ENCODE results near the gene PLVAP.

Gene PLVAP

DNA sequence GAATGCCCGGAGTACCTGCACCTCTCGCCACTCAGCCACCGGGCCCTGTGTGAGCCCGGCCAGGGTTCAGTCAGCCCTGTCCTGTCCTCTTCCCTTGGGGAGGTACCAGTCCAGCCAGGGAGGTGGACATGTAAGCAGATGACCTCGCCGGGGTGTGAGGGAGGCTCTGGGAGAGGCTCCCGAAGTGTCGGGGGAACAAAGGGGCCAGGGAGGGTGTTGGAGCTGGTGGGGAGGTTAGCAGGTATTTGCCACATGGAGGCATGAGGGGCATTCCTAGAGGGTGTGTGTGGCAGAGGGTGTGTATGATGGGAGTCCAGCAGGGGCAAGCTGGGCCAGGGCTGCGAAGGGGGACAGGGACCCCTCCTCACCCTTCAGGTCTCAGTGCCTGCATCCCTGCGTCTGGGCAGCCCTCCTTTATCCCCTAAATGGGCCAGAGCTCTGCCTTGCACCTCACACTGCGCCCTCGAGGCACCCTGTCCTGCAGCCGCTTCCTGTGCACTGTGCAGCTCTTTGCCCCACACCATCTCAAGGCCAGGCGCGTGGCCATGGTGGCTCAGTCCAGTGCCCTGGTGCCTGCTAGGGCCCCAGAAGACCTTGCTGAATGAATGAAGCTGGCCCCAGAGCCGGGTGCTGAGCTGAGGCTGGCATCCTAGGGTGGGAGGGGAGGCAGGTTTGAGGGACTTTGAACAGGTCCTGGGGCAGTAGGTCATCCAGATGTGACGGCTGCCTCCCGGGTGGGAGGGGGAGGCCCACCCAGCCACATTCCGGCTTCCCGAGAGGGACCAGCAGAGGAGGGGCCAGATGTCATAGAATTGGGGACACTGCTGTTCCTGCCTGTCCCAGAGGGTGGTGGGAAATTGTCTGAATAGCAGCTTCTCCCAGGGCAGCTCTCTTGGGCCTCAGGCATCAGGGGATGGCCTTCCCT lies 64.7 kb downstream of the PLVAP start:
- H3K4me3 ChIP-seq (replicated peaks in 1 of 2; ENCODE audit: low read depth in 2 of 2, low read length in 2 of 2) = peak overlapping the region in 1 of 2 donors; percentile 8
- DNase-seq (ENCODE audit: low read depth in 2 of 2) = no peak
- TF ChIP-seq, protein P1, sequence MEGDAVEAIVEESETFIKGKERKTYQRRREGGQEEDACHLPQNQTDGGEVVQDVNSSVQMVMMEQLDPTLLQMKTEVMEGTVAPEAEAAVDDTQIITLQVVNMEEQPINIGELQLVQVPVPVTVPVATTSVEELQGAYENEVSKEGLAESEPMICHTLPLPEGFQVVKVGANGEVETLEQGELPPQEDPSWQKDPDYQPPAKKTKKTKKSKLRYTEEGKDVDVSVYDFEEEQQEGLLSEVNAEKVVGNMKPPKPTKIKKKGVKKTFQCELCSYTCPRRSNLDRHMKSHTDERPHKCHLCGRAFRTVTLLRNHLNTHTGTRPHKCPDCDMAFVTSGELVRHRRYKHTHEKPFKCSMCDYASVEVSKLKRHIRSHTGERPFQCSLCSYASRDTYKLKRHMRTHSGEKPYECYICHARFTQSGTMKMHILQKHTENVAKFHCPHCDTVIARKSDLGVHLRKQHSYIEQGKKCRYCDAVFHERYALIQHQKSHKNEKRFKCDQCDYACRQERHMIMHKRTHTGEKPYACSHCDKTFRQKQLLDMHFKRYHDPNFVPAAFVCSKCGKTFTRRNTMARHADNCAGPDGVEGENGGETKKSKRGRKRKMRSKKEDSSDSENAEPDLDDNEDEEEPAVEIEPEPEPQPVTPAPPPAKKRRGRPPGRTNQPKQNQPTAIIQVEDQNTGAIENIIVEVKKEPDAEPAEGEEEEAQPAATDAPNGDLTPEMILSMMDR (IDR thresholded peaks at IDR 0.05; ENCODE audit: low read depth, low read length) = no peak

DNA sequence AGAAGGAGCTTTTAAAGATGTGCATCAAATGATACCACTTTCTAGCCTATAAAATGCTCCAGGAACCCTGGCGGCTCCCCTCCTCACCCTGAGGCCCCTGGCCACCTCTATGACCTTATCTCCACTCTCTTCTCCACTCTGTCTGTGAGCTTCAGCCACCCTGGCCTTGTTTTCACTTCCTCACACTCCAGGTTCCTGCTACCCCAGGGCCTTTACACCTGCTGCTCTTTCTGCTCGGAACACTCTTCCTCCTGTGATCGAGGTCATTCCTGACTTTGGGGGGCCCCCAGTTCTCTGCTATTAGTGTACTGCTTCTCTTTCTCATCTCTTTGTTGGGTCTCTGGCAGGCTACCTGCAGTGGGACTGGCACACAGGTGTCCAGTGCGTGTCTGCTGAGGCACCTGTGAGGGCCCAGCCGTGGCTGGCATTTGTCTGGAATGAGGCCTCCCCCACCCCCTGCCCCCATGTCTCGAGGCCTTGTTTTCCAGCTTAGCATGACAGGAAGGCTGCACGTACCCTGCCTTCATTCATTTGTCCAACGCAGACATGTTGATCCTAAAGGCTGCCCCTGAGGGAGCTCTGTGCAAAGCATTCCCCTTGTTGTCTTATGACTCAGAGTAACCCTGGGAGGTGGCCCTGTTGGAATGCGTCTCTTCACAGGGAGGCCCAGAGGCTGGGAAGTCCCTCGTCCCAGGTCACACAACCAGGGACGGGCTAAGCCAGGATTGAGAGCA lies 65.5 kb downstream of the PLVAP start:
- peak overlapping the region in 1 of 2 donors; percentile 8 for H3K4me3 ChIP-seq (replicated peaks in 1 of 2; ENCODE audit: low read depth in 2 of 2, low read length in 2 of 2)
- DNase-seq (ENCODE audit: low read depth in 2 of 2) = peak in 1 of 2 donors; percentile 91
- TF ChIP-seq, protein P1 (IDR thresholded peaks at IDR 0.05; ENCODE audit: low read depth, low read length) = no peak

DNA sequence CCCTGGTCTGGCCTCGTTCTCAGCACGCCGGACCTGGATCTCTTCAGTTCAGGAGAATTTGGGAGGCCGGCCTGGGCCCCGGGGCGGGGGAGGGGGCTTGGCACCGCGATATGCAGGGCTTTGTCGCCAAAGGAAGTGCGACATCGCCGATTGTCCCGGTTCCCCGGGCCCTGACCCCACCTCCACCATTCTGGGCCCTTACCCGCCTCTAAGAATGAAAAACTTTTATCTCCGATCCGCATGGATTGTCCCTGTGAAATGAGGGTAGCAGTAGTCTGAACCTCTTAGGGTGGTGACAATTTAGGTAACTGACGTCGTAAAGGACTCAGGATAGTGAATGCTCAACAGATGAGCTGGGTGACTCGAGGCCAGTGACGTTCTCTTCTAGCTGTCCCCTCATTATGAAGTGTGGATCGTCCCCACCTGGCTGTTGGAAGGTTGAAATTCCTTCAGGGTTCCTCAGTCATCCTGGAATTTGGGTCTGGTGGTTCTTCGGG lies 67.1 kb downstream of the PLVAP start:
- TF ChIP-seq, protein P1 (IDR thresholded peaks at IDR 0.05; ENCODE audit: low read depth, low read length) = no peak
- H3K4me3 ChIP-seq (replicated peaks in 1 of 2; ENCODE audit: low read depth in 2 of 2, low read length in 2 of 2) = peak overlapping the region; percentile 95 to 97
- DNase-seq (ENCODE audit: low read depth in 2 of 2) = no peak

DNA sequence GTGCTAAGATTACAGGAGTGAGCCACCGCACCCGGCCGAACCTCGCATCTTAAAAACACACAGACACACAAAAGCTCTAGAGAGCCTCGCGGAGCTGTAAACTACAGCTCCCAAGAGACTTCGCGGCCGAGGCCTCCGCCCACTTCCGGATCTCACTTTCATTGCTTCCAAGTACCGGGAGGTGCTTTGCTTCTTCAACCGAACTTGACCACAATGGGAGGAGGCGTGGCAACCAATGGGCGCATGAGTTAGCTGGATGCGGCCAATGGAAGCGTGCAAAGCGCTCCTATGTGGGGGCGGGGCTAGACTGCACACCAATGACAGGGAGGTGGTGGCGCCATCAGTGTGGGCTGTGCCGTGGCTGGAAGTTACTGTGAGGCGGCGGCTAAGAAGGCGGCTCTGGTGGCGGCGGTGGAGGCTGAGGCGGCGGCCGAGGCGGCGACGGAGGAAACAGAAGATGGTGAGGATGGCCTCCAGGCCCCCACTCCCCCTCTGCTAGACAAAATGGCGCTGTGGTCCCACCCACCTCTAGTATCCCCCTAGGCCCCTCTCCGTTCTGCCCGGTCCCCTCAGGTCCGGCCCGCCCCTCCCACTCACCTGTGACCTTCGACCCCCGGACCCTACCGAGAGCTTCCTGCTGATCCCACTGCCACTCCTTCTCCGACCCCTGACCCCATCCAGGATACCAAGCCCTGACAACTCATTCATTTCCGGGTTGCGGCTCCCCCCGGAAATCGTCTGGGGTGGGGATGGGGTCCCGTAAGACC lies 67.8 kb downstream of the PLVAP start, which contains the start of gene DDA1:
Gene DDA1 (plus strand): TSS at position 366 of the 767 bp plus-strand sequence. CDS start 92 bp downstream, at position 458.
- H3K4me3 ChIP-seq (replicated peaks in 1 of 2; ENCODE audit: low read depth in 2 of 2, low read length in 2 of 2) = peak within 1 kb of the TSS; percentile 95 to 97
- TF ChIP-seq, protein P1 (IDR thresholded peaks at IDR 0.05; ENCODE audit: low read depth, low read length) = no peak
- peak; percentile 100 for DNase-seq (ENCODE audit: low read depth in 2 of 2)

DNA sequence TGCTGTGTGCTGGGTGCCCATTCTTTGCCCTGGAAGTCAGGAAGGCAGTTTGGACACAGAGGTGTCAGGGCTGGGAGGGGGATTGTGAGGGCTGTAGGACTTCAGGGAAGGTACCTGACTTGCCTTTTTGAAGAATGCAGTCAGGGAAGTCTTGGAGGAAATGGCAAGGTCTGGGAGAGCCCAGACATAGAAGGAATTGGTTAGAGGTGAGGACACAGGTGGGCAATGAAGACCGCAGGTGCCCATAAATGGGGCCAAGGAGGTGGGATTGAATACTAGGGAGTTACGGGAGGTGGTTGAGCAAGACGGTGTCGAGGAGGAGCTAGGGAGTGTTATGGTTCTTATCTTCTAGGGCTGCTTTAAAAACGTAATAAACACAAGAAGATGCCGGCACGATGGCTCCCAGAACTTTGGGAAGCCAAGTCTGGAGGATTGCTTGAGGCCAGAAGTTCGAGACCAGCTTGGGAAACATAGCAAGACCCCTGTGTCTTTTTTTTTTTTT lies 69.2 kb downstream of the PLVAP start:
- no peak overlapping the region for H3K4me3 ChIP-seq (replicated peaks in 1 of 2; ENCODE audit: low read depth in 2 of 2, low read length in 2 of 2)
- DNase-seq (ENCODE audit: low read depth in 2 of 2) = no peak
- TF ChIP-seq, protein P1 (IDR thresholded peaks at IDR 0.05; ENCODE audit: low read depth, low read length) = no peak

DNA sequence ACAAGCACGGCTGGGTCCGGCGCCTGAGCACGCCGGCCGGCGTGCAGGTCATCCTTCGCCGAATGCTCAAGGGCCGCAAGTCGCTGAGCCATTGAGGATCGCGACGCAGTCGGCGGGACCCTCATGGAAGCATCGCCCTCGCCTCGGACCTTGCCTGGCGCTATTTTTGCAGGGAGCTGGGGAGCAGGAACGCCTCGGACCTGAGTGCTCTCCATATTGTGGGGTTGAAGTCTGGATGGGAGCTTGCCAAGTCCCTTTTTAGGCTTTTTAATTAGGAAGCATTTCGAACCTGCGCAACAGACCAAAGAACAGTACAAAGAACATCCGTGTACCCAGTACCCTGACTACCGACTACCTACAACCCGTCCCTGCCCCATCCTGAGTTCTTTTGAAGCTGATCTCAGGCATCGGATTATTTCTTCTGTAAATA lies 70.8 kb downstream of the PLVAP start:
- TF ChIP-seq, protein P1 (IDR thresholded peaks at IDR 0.05; ENCODE audit: low read depth, low read length) = no peak
- peak overlapping the region; percentile 77 to 81 for H3K4me3 ChIP-seq (replicated peaks in 1 of 2; ENCODE audit: low read depth in 2 of 2, low read length in 2 of 2)
- DNase-seq (ENCODE audit: low read depth in 2 of 2) = no peak
